ENCODE results near the gene YTHDF1. TPM values are rescaled to one million over a fixed set of nuclear protein-coding genes. Genes with fewer than 3 reads are reported as not detected.

Gene YTHDF1
- polyA plus RNA-seq, 2 of the 4 experiments (the other 2 are of a cell fraction): 31.8 to 37.9 TPM

DNA sequence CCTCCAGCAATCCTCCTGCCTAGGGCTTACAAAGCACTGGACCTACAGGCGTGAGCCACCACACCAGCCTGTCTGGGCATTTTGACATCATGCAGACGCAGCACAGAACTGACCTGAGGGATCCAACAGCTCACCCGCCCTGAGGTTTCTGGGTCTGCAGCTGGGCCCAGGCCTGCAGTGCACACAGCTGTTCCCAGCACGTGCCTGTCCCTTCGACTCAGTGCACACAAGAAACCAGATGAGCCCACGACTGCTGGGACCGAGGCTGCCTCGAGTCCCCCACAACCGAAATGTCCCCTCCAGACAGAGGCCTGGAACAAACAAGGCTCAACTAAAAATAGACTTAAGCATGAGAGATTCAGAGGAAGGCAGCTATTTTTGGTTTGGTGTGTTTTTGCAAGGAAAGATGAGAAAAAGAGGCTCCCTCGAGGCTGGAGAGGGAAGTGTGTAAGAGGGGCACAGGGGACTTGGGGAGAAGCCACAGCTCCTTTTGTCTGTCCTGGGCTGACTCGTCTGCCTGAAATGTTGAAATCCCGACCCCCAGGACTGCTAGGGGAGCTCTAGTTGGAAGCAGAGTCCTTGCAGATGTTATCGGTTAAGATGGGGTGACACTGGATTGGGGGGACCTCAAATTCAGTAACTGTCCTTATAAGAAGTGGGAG lies 66.3 kb downstream of the YTHDF1 start:
- Histone ChIP-seq H3K4me3 (no peak overlapping the region), H3K4me1 (peaks cover 5% of the 10 kb centered on the region; the same call in 1 of the 3 replicates), H3K27ac (no peak overlapping the region), H3K9me3 (peaks cover 37% of the 10 kb centered on the region), H3K4me2 (no peak overlapping the region)
- ChIA-PET POLR2A (no interaction called here), CTCF (interaction anchor here (1.0 kb wide), 1 partner anchor 140 kb away, joined by 3 read pairs; no protein-coding TSS in a partner anchor)
- ATAC-seq (no peak), DNase-seq (ENCODE audit: low read depth in 1 of 2, low spot score in 1 of 2) (no peak), FAIRE-seq (no peak)
- WGBS (ENCODE audit: missing lambda C conversion rate): 28% methylated on average over 11 of the region's 13 CpGs
- TF ChIP-seq RFX5 (IDR thresholded peaks at IDR 0.05) (no peak), ZC3H11A (IDR thresholded peaks at IDR 0.05) (no peak), NR3C1 (IDR thresholded peaks at IDR 0.05) (no peak), ATOH8 (CRISPR knock-in tag; IDR thresholded peaks at IDR 0.05; ENCODE audit: low read depth) (no peak)
- TF ChIP-seq, protein P1, sequence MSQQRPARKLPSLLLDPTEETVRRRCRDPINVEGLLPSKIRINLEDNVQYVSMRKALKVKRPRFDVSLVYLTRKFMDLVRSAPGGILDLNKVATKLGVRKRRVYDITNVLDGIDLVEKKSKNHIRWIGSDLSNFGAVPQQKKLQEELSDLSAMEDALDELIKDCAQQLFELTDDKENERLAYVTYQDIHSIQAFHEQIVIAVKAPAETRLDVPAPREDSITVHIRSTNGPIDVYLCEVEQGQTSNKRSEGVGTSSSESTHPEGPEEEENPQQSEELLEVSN (IDR thresholded peaks at IDR 0.05; ENCODE audit: borderline replicate concordance, low read depth): no peak

DNA sequence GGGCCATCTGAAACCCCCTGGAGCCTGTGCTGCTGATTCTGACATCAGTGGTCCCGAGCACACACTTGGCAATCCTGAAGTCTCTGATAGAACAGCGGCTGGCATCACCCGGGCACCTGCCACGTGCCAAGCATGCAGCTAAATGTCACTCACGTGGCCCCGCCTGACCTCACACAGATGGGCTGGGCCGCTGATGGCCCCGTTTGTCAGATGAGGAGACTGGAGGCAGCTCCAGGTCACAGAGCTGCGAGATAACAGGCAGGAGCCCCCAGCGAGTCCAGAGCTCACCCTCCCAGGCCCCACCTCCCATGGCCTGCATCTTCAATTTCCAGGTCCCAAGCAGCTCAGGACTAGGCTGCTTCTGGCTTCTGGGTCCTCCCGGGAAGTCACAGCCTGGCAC lies 67.2 kb downstream of the YTHDF1 start:
- H3K27ac ChIP-seq: no peak overlapping the region
- peaks cover 5% of the 10 kb centered on the region; the same call in 1 of the 3 replicates for H3K4me1 ChIP-seq
- no peak for DNase-seq (ENCODE audit: low read depth in 1 of 2, low spot score in 1 of 2)
- TF ChIP-seq ATOH8 (CRISPR knock-in tag; IDR thresholded peaks at IDR 0.05; ENCODE audit: low read depth) (no peak), MAFK (IDR thresholded peaks at IDR 0.05; ENCODE audit: partially characterized antibody) (no peak), HOXA7 (CRISPR knock-in tag; IDR thresholded peaks at IDR 0.05) (no peak), PHF8 (IDR thresholded peaks at IDR 0.05; ENCODE audit: borderline replicate concordance, low read depth) (no peak), FOXS1 (CRISPR knock-in tag; IDR thresholded peaks at IDR 0.05) (no peak), ZC3H11A (IDR thresholded peaks at IDR 0.05) (no peak), CEBPB (IDR thresholded peaks at IDR 0.05) (no peak), KDM5A (IDR thresholded peaks at IDR 0.05) (no peak), CHD2 (IDR thresholded peaks at IDR 0.05; ENCODE audit: low read length, partially characterized antibody) (no peak), EHF (CRISPR knock-in tag; IDR thresholded peaks at IDR 0.05) (no peak), FOSL2 (IDR thresholded peaks at IDR 0.05) (no peak), FOSL2 (CRISPR knock-in tag; IDR thresholded peaks at IDR 0.05) (no peak), HOXB5 (CRISPR knock-in tag; IDR thresholded peaks at IDR 0.05) (no peak), RCOR1 (IDR thresholded peaks at IDR 0.05; ENCODE audit: low read depth, low read length) (no peak)
- TF ChIP-seq, protein P2, sequence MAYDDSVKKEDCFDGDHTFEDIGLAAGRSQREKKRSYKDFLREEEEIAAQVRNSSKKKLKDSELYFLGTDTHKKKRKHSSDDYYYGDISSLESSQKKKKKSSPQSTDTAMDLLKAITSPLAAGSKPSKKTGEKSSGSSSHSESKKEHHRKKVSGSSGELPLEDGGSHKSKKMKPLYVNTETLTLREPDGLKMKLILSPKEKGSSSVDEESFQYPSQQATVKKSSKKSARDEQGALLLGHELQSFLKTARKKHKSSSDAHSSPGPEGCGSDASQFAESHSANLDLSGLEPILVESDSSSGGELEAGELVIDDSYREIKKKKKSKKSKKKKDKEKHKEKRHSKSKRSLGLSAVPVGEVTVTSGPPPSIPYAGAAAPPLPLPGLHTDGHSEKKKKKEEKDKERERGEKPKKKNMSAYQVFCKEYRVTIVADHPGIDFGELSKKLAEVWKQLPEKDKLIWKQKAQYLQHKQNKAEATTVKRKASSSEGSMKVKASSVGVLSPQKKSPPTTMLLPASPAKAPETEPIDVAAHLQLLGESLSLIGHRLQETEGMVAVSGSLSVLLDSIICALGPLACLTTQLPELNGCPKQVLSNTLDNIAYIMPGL (CRISPR knock-in tag; IDR thresholded peaks at IDR 0.05; ENCODE audit: borderline replicate concordance): no peak
- TF ChIP-seq, protein P3, sequence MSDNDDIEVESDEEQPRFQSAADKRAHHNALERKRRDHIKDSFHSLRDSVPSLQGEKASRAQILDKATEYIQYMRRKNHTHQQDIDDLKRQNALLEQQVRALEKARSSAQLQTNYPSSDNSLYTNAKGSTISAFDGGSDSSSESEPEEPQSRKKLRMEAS (IDR thresholded peaks at IDR 0.05): no peak
- no peak overlapping the region for H3K4me3 ChIP-seq
- no peak overlapping the region for H3K4me2 ChIP-seq
- peaks cover 37% of the 10 kb centered on the region for H3K9me3 ChIP-seq
- ATAC-seq: no peak
- no peak for FAIRE-seq
- POLR2A ChIA-PET: no interaction called here
- CTCF ChIA-PET: no interaction called here
- 42% methylated on average over 11 of the region's 11 CpGs for WGBS (ENCODE audit: missing lambda C conversion rate)

DNA sequence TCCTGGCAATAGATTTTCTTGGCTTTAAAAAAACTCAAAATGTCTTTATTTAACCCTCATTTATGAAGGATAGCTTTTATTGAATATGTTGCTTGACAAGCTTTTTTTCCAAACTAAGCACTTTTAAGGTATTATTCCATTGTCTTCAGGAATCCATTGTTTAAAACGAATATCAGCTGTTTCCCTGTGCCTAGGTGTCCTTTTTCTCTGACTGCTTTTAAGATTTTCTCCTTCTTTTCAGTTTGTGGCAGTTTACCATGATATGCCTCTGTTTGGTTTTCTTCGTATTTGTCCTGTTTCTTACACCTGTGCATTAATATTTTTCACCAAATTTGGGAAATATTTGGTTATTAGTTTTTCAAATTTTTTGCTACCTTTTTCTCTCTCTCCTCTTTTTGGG lies 68.4 kb downstream of the YTHDF1 start:
- ChIA-PET CTCF (no interaction called here), POLR2A (no interaction called here)
- DNase-seq (ENCODE audit: low read depth in 1 of 2, low spot score in 1 of 2) (no peak), FAIRE-seq (no peak), ATAC-seq (no peak)
- Histone ChIP-seq H3K4me2 (no peak overlapping the region), H3K4me1 (peaks cover 5% of the 10 kb centered on the region; the same call in 1 of the 3 replicates), H3K4me3 (no peak overlapping the region), H3K27ac (no peak overlapping the region), H3K9me3 (peaks cover 40% of the 10 kb centered on the region)
- 0% methylated on average over 2 of the region's 2 CpGs for WGBS (ENCODE audit: missing lambda C conversion rate)
- TF ChIP-seq HES2 (IDR thresholded peaks at IDR 0.05) (peak; percentile 9; the same call in 1 of the 2 replicates), MAFK (IDR thresholded peaks at IDR 0.05; ENCODE audit: partially characterized antibody) (peak; percentile 38), ZNF302 (CRISPR knock-in tag; IDR thresholded peaks at IDR 0.05) (no peak), FOXS1 (CRISPR knock-in tag; IDR thresholded peaks at IDR 0.05) (peak; percentile 45; the same call in 1 of the 2 replicates), ZFP36 (IDR thresholded peaks at IDR 0.05; ENCODE audit: borderline replicate concordance, partially characterized antibody) (peak; percentile 69)
- TF ChIP-seq, protein P1 (IDR thresholded peaks at IDR 0.05; ENCODE audit: borderline replicate concordance, low read depth): no peak
